H1 (cell line): ENCODE data around the gene NIM1K.
"Not testable (repeated sequence)": the region's sequence is repeated elsewhere in the genome, so short reads cannot be mapped to it uniquely, and the experiment has no call there.

Source experiments
- NRF1 ChIP-seq: IDR thresholded peaks from 2 replicates; pipeline ENCODE4 v1.6.1; 2011; ENCODE audit warnings: mild to moderate bottlenecking, low read depth, low read length, improper control_type of control experiment
- RAD21 ChIP-seq, 2 experiments: IDR thresholded peaks in 1 of 2; conservative IDR thresholded peaks in 1 of 2; 2 replicates each; pipeline ENCODE4 v1.6.1; 2011; ENCODE audit warnings: low read depth in 2 of 2, low read length in 2 of 2, improper control_type of control experiment in 1 of 2, inconsistent platforms in 1 of 2, mild to moderate bottlenecking in 1 of 2, moderate library complexity in 1 of 2
- TAF1 ChIP-seq: IDR thresholded peaks from 2 replicates; pipeline ENCODE4 v1.6.1; 2011; ENCODE audit warnings: mild to moderate bottlenecking, low read depth, low read length

DNA sequence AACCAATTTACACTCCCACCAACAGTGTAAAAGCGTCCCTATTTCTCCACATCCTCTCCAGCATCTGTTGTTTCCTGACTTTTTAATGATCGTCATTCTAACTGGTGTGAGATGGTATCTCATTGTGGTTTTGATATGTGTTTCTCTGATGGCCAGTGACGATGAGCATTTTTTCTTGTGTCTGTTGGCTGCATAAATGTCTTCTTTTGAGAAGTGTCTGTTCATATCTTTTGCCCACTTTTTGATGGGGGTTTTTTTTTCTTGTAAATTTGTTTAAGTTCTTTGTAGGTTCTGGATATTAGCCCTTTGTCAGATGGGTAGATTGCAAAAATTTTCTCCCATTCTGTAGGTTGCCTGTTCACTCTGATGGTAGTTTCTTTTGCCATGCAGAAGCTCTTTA is 131.5 kb downstream of the NIM1K start:
- not testable (repeated sequence) for TF ChIP-seq TAF1; NRF1; RAD21 (IDR thresholded peaks at IDR 0.05 in 1 of 2, conservative IDR thresholded peaks at IDR 0.05 in 1 of 2; ENCODE audit: low read depth in 2 of 2, low read length in 2 of 2)
